Prostate gland (tissue), 2 donors: ENCODE data around the gene YBX3.

Source experiments
- CTCF ChIP-seq, 4 experiments: fragments of 200-600 bp in 2 of 4; fragments of 450-650 bp in 2 of 4; sonication (generic) in 2 of 4; IDR thresholded peaks; 1 replicate in 3 of 4; 2 replicates in 1 of 4; pipeline ENCODE4 v1.5.1; 2016 to 2019; ENCODE audit warnings: antibody characterized with exemption in 4 of 4, mild to moderate bottlenecking in 2 of 4, moderate library complexity in 2 of 4
- POLR2AphosphoS5 ChIP-seq: sonication (generic); formaldehyde crosslinking; IDR thresholded peaks from one replicate; pipeline ENCODE4 v1.6.1; 2017; ENCODE audit warnings: antibody characterized with exemption

GRCh38 chr12:10654003-10654402 lies 69.1 kb downstream of the YBX3 start:
- TF ChIP-seq CTCF (IDR thresholded peaks at IDR 0.05): no peak
- no peak for TF ChIP-seq POLR2AphosphoS5
